Retinal pigment epithelial cell (primary cell): ENCODE measurements around the gene IL4R.

Experiments used
- DNase-seq: peaks from one replicate; pipeline ENCODE4 v3.0.0-alpha.2; 2010; ENCODE audit warnings: low read depth
- H3K4me3 ChIP-seq: 2 replicates; pipeline ENCODE4 v1.5.1; 2011; ENCODE audit warnings: mild to moderate bottlenecking, low read length, control low read depth, moderate library complexity
- TF ChIP-seq, protein P1 (sequence below): conservative IDR thresholded peaks from 2 replicates; pipeline ENCODE4 v1.5.1; 2011; ENCODE audit warnings: low read depth, low read length, control low read depth, inconsistent platforms

Gene IL4R

DNA sequence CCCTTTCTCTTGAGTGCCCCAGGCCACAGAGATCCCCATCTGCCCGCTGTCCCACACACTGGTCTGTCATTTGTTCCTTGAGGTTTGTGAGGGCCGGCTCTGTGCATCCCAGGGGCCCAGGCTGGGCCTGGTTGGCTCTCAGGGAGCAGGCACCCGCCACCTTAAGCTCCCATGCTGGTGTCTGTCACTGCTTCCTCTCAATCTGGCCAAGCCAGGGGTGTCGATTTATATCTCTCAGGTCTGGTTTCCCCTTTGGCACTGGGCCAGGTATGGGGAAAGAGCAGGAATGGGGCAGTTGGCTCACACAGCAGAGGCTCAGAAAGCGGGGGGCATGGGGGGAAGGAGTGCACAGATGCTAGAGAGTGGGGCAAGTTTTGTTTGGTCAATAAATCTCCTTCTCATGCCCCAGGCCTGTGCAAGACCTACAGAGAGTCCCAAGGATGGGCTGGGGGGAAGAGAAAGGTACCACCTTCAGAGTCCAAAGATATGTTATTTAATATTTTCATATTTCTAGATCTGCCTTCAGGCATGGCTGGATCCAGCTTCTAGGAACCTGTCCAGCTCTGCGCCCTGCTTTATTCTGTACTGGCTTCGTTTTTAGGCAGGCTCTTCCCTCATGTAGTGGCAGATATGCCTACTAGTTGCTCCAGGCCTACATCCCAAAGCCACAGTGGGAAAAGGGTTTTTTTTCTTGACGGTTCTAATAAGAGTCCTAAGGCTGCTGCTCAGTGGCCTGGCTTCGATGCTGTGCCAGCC lies 34.3 kb downstream of the IL4R start:
- no peak for DNase-seq
- H3K4me3 ChIP-seq: no peak overlapping the region
- TF ChIP-seq, protein P1, sequence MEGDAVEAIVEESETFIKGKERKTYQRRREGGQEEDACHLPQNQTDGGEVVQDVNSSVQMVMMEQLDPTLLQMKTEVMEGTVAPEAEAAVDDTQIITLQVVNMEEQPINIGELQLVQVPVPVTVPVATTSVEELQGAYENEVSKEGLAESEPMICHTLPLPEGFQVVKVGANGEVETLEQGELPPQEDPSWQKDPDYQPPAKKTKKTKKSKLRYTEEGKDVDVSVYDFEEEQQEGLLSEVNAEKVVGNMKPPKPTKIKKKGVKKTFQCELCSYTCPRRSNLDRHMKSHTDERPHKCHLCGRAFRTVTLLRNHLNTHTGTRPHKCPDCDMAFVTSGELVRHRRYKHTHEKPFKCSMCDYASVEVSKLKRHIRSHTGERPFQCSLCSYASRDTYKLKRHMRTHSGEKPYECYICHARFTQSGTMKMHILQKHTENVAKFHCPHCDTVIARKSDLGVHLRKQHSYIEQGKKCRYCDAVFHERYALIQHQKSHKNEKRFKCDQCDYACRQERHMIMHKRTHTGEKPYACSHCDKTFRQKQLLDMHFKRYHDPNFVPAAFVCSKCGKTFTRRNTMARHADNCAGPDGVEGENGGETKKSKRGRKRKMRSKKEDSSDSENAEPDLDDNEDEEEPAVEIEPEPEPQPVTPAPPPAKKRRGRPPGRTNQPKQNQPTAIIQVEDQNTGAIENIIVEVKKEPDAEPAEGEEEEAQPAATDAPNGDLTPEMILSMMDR: no peak

DNA sequence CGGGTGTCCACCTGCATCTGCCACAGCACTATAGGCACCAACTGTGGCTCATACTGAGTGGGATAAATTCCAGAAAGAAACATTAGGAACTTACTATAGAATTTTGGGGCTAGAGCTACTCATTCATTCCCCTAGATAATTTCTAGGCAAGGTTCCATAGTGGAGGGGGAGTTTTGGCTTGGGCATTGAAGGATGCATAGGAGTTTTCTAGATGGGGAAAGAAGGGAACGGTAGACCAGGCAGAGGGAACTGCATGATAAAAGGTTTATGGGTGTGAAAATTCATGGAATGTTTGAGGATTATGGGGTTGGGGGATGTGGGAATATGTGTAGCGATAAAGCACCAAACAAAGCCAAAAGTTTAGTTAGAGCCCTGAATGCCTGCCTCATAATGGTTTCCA lies 35.5 kb downstream of the IL4R start:
- no peak overlapping the region for H3K4me3 ChIP-seq
- TF ChIP-seq, protein P1: no peak
- no peak for DNase-seq

DNA sequence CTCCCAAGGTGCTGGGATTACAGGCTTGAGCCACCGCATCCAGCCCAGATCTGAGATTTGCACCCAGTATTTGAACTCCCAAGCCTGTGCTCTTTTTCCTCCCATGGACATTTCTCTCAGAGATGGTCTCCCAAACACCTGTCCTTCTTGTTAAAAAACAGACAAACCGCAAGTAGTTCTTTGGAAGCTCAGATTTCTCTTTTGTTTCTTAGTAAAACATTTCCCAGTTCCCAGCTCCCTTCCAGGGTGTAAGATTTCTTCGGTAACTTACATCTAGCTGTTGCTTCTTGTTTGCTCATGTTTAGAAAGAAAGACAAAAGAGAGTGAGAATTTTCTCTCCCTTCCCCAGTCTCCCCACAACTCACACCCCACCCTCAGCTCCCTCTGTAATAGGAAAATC lies 36.2 kb downstream of the IL4R start:
- no peak for DNase-seq
- TF ChIP-seq, protein P1: no peak
- H3K4me3 ChIP-seq: no peak overlapping the region

DNA sequence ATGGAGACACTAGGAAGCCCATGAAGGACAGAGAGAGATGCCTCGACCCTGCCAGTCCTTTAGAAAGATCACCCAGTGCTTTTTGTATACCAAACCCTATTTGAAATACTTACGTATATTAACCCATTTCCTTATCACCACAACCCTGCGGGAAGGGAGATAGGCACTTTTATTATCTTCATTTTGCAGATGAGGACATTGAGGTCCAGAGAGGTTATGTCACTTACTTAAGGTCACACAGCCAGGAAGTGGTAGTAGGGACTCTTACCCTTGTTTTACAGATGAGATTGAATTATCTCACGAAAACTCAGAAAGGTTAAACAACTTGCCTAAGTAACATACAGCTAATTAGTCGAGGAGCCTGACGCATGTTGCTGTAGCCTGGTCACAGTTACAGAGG lies 38.2 kb downstream of the IL4R start:
- TF ChIP-seq, protein P1: no peak
- no peak overlapping the region for H3K4me3 ChIP-seq
- no peak for DNase-seq

DNA sequence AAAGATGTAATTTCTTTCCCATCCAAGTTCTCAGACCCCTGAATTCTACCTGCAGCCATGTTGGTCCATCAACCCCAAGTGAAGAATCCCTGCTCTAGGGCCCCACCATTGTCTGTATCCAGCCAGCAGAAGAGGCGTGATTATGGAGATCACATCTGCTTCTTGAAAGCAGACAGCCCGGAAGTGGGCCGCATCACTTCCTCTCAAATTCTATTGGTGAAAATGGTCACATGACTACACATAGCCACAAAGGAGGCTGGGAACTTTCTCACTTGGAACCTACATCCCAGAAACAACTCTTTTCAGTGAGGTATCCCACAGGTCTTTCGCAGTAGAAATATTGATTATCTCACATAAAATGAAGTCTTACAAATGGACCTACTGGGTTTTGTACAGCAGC lies 40.1 kb downstream of the IL4R start:
- no peak overlapping the region for H3K4me3 ChIP-seq
- TF ChIP-seq, protein P1: no peak
- no peak for DNase-seq

DNA sequence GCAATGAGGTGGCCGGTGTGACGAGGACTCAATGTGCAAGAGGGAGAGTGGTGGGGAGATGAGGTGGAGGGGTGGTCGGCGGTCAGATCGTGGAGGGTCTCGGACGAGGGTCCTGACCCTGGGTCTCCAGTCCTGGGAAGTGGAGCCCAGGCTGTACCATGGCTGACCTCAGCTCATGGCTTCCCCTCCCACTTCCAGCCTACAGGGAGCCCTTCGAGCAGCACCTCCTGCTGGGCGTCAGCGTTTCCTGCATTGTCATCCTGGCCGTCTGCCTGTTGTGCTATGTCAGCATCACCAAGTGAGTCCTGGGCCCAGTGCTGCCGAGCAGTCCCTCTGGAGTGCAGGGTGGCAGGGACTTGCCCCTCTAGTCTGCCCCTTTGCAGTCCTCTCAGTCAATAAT lies 41.8 kb downstream of the IL4R start:
- TF ChIP-seq, protein P1: peak; percentile 53
- no peak for DNase-seq
- H3K4me3 ChIP-seq: no peak overlapping the region

DNA sequence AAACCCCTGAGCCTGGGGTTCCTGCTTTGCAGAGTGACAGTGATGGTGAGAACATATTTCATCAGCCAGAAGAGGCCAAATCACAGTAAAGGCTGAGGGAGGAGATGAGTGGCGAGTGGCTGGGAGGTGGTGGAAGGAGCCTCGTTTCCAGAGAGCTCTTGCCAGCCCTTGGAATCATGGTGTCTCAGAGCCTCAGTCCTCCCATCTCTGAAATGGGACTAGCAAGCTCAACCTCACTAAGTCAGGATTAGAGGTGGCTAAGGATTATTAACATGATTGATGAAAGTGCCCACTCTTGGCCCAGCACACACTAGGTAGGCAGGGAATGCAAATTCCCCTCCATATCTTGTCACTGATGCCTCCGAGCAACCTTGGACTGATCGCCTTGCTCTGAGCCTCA lies 43.0 kb downstream of the IL4R start:
- H3K4me3 ChIP-seq: no peak overlapping the region
- TF ChIP-seq, protein P1: no peak
- no peak for DNase-seq
